Hepatocyte (in vitro differentiated cells): Measurements from ENCODE around the gene MSRB1. TPM values are rescaled to one million over a fixed set of nuclear protein-coding genes. Genes with fewer than 3 reads are reported as not detected.

Experiments
- DNase-seq: peaks from one replicate; pipeline ENCODE4 v3.0.0-alpha.2; 2016; ENCODE audit warnings: low spot score
- H2AFZ ChIP-seq: fragments of 200-600 bp; sonication (generic); 2 replicates; pipeline ENCODE4 v1.6.0; 2016; ENCODE audit warnings: antibody characterized with exemption, mild to moderate bottlenecking
- H3K27ac ChIP-seq: fragments of 200-600 bp; sonication (generic); 2 replicates; pipeline ENCODE4 v1.5.1; 2016; ENCODE audit warnings: mild to moderate bottlenecking
- H3K27me3 ChIP-seq: fragments of 200-600 bp; sonication (generic); 2 replicates; pipeline ENCODE4 v1.6.1; 2016
- H3K36me3 ChIP-seq: fragments of 200-600 bp; sonication (generic); replicated peaks from 2 replicates; pipeline ENCODE4 v1.5.1; 2016; ENCODE audit warnings: low read depth; ENCODE audit not compliant: insufficient read depth
- H3K4me1 ChIP-seq: fragments of 200-600 bp; sonication (generic); 2 replicates; pipeline ENCODE4 v1.5.1; 2016; ENCODE audit warnings: mild to moderate bottlenecking, moderate library complexity; ENCODE audit not compliant: insufficient read depth
- H3K4me2 ChIP-seq: fragments of 200-600 bp; sonication (generic); 2 replicates; pipeline ENCODE4 v1.6.0; 2016
- H3K4me3 ChIP-seq: fragments of 200-600 bp; sonication (generic); 2 replicates; pipeline ENCODE4 v1.5.1; 2016; ENCODE audit warnings: mild to moderate bottlenecking
- H3K79me2 ChIP-seq: fragments of 200-600 bp; sonication (generic); 2 replicates; pipeline ENCODE4 v1.6.0; 2017; ENCODE audit warnings: mild to moderate bottlenecking
- H3K9me2 ChIP-seq: fragments of 200-600 bp; sonication (generic); replicated peaks from 2 replicates; pipeline ENCODE4 v1.6.0; 2017; ENCODE audit warnings: mild to moderate bottlenecking; ENCODE audit not compliant: insufficient read depth
- H3K9me3 ChIP-seq: fragments of 200-600 bp; sonication (generic); 2 replicates; pipeline ENCODE4 v1.5.1; 2016; ENCODE audit warnings: low read depth, mild to moderate bottlenecking
- H4K20me1 ChIP-seq: fragments of 200-600 bp; sonication (generic); 2 replicates; pipeline ENCODE4 v1.6.0; 2016; ENCODE audit warnings: mild to moderate bottlenecking; ENCODE audit not compliant: insufficient read depth, poor library complexity, severe bottlenecking
- EZH2 ChIP-seq: fragments of 200-600 bp; sonication (generic); IDR thresholded peaks from 2 replicates; pipeline ENCODE4 v1.6.1; 2016; ENCODE audit warnings: antibody characterized with exemption, mild to moderate bottlenecking, borderline replicate concordance
- EZH2phosphoT487 ChIP-seq: fragments of 200-600 bp; sonication (generic); IDR thresholded peaks from one replicate; pipeline ENCODE4 v1.6.1; 2018; ENCODE audit warnings: antibody characterized with exemption, mild to moderate bottlenecking, low read depth, moderate library complexity; ENCODE audit not compliant: unreplicated experiment, severe bottlenecking
- WGBS: methylation state at CpG from one replicate; pipeline ENCODE4 v1.1.6; 2016; ENCODE audit warnings: low lambda C conversion rate; ENCODE audit errors: missing lambda C conversion rate; 5-methylcytosine and 5-hydroxymethylcytosine counted together
- polyA plus RNA-seq: library from polyadenylated mRNA; unstranded; fragments of >200 nt; fragmentation: Nextera tagmentation; extraction: Ambion mirVana; gene quantifications from 2 replicates; pipeline ENCODE4 v1.2.1, GENCODE V29; 2016
- total RNA-seq: library from RNA; depleted of rRNA; stranded (reverse); fragments of >200 nt; gene quantifications from 2 replicates; pipeline ENCODE4 v1.2.3, GENCODE V29; 2014
- TF ChIP-seq, protein P1 (sequence below): fragments of 200-600 bp; sonication (generic); IDR thresholded peaks from 2 replicates; pipeline ENCODE4 v1.5.1; 2016; ENCODE audit warnings: antibody characterized with exemption, mild to moderate bottlenecking; ENCODE audit not compliant: poor library complexity

Gene MSRB1
- total and polyA plus RNA-seq, 2 experiments from 2014 or later = 31.3 to 62.4 TPM

DNA sequence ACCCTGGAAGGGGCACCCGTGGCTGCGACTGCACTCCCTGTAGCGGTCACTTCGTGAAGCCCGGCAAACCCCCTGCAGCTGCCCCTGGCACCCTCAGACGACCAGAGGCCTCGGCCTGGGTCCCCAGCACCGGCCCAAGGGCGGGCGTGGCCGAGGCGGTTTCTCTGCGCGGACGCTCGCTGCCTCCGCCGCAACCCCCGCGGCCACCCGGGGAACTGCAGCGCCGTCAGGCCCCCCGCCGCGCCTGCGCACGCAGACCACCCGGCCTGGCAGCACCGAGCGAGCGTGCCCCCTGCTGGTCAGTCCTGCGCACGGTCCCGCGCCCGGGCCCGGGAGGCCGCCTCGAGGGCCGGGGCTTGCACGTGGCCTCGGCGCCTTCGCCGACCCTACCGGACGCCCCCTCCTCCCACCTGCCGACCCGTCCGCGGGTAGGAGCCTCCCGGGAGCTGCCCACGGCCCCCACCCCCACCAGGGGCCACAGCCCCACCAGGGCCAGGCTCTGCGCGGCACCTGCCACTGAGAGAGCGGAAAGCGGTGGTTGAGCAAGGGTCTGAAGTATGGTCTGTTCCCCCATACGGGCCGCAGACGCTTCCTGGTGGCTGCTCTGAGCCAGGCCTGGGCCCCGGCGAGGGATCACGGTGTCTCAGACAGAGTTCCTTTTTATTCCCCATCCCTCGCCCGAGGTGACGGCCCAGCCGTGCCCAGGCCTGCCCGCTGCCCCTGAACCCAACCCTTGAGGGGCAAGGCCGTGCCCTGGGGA is 13.2 kb downstream of the MSRB1 start:
- H2AFZ ChIP-seq = peak overlapping the region; percentile 99
- no peaks in the 10 kb centered on the region for H3K79me2 ChIP-seq
- H3K27me3 ChIP-seq = no peaks in the 10 kb centered on the region
- peak overlapping the region; percentile 99 for H3K4me2 ChIP-seq
- WGBS = 31% methylated on average over 33 of the region's 70 CpGs
- peak overlapping the region; percentile 77 for H3K4me3 ChIP-seq
- no peaks in the 10 kb centered on the region for H3K9me2 ChIP-seq
- H3K36me3 ChIP-seq = no peaks in the 10 kb centered on the region
- H4K20me1 ChIP-seq = no peaks in the 10 kb centered on the region
- H3K9me3 ChIP-seq = no peaks in the 10 kb centered on the region
- H3K4me1 ChIP-seq = no peaks in the 10 kb centered on the region
- no peak for TF ChIP-seq EZH2
- TF ChIP-seq EZH2phosphoT487 = no peak
- TF ChIP-seq, protein P1, sequence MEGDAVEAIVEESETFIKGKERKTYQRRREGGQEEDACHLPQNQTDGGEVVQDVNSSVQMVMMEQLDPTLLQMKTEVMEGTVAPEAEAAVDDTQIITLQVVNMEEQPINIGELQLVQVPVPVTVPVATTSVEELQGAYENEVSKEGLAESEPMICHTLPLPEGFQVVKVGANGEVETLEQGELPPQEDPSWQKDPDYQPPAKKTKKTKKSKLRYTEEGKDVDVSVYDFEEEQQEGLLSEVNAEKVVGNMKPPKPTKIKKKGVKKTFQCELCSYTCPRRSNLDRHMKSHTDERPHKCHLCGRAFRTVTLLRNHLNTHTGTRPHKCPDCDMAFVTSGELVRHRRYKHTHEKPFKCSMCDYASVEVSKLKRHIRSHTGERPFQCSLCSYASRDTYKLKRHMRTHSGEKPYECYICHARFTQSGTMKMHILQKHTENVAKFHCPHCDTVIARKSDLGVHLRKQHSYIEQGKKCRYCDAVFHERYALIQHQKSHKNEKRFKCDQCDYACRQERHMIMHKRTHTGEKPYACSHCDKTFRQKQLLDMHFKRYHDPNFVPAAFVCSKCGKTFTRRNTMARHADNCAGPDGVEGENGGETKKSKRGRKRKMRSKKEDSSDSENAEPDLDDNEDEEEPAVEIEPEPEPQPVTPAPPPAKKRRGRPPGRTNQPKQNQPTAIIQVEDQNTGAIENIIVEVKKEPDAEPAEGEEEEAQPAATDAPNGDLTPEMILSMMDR = peak; percentile 86
- peak; percentile 95 for DNase-seq
- H3K27ac ChIP-seq = peak overlapping the region; percentile 56

- Histone ChIP-seq H3K9me3 (no peaks in the 10 kb centered on the region), H3K4me3 (peak overlapping the region; percentile 77), H3K79me2 (no peaks in the 10 kb centered on the region), H4K20me1 (no peaks in the 10 kb centered on the region), H3K27ac (peak overlapping the region; percentile 56), H3K4me1 (peaks cover 3% of the 10 kb centered on the region), H2AFZ (peak overlapping the region; percentile 99), H3K4me2 (peak overlapping the region; percentile 99), H3K36me3 (no peaks in the 10 kb centered on the region), H3K27me3 (no peaks in the 10 kb centered on the region), H3K9me2 (no peaks in the 10 kb centered on the region)
- no peak for DNase-seq
- 54% methylated on average over 5 of the region's 11 CpGs for WGBS
- TF ChIP-seq, protein P1 = no peak
- TF ChIP-seq EZH2 (no peak), EZH2phosphoT487 (no peak)
Measured at GRCh38 chr16:1929105-1929504, 13.9 kb downstream of the MSRB1 start.

DNA sequence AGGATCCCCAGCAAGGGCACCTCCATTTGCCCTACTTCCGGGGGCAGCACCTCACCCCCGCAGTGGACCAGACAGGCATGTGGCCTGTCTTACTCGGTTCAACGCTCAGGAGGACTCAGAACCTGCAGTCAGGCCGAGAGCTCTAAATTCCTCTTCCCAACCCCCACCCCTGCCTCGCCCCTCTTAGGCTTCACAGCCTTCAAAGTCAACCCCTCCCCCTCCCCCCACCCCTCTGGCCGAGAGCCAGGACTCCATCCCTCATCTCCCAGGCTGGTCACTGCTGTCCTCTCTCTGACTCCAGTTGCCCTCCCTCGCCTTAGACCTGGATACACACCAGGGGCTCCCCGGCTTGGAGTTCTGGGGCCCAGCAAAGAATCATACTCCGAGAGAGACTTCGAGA is 16.7 kb downstream of the MSRB1 start:
- Histone ChIP-seq H3K4me2 (no peak overlapping the region), H3K79me2 (no peaks in the 10 kb centered on the region), H3K36me3 (no peaks in the 10 kb centered on the region), H3K9me2 (no peaks in the 10 kb centered on the region), H3K27me3 (peaks cover 7% of the 10 kb centered on the region), H3K27ac (no peak overlapping the region), H3K4me1 (peaks cover 15% of the 10 kb centered on the region), H3K4me3 (no peak overlapping the region), H4K20me1 (no peaks in the 10 kb centered on the region), H3K9me3 (no peaks in the 10 kb centered on the region), H2AFZ (no peak overlapping the region)
- DNase-seq = no peak
- 54% methylated on average over 9 of the region's 11 CpGs for WGBS
- TF ChIP-seq, protein P1 = no peak
- no peak for TF ChIP-seq EZH2phosphoT487
